Uterus (tissue), 2 donors: Measurements from ENCODE around the gene TRIP12.

Experiments used
- CTCF ChIP-seq, 4 experiments: fragments of 200-600 bp in 2 of 4; fragments of 450-650 bp in 2 of 4; sonication (generic) in 2 of 4; IDR thresholded peaks; one replicate each; pipeline ENCODE4 v1.5.1; 2016 to 2019; ENCODE audit warnings: antibody characterized with exemption in 4 of 4, mild to moderate bottlenecking in 2 of 4, moderate library complexity in 1 of 4
- POLR2A ChIP-seq, 2 donors: fragments of 450-650 bp; IDR thresholded peaks; one replicate each; pipeline ENCODE4 v1.6.1; 2016; ENCODE audit warnings: antibody characterized with exemption in 2 of 2, mild to moderate bottlenecking in 1 of 2, moderate library complexity in 1 of 2

- TF ChIP-seq CTCF (IDR thresholded peaks at IDR 0.05), result no peak
- no peak for TF ChIP-seq POLR2A (IDR thresholded peaks at IDR 0.05)
These were observed 72.7 kb downstream of the TRIP12 start for GRCh38 chr2:229849073-229849472.
